GM23248 (cell line): ENCODE results near the gene CDC42EP3. TPM values are rescaled to one million over a fixed set of nuclear protein-coding genes. Genes with fewer than 3 reads are reported as not detected.

Experiments
- DNase-seq: peaks from one replicate; pipeline ENCODE4 v3.0.0-alpha.2; 2015
- H2AFZ ChIP-seq: fragments of 200-600 bp; sonication (generic); 2 replicates; pipeline ENCODE4 v1.6.1; 2016; ENCODE audit warnings: antibody characterized with exemption
- H3F3A ChIP-seq: fragments of 200-600 bp; sonication (generic); 2 replicates; pipeline ENCODE4 v1.6.1; 2016; ENCODE audit warnings: mild to moderate bottlenecking, antibody characterized with exemption, mixed run types; ENCODE audit not compliant: insufficient read depth
- H3K27ac ChIP-seq: fragments of 200-600 bp; sonication (generic); 2 replicates; pipeline ENCODE4 v1.5.1; 2016; ENCODE audit warnings: mild to moderate bottlenecking
- H3K27me3 ChIP-seq: fragments of 200-600 bp; sonication (generic); replicated peaks from 2 replicates; pipeline ENCODE4 v1.6.1; 2016; ENCODE audit warnings: mild to moderate bottlenecking; ENCODE audit not compliant: insufficient read depth
- H3K36me3 ChIP-seq: fragments of 200-600 bp; sonication (generic); 2 replicates; pipeline ENCODE4 v1.6.1; 2016; ENCODE audit warnings: low read depth, mild to moderate bottlenecking
- H3K4me1 ChIP-seq: fragments of 200-600 bp; sonication (generic); 2 replicates; pipeline ENCODE4 v1.6.1; 2016; ENCODE audit warnings: mild to moderate bottlenecking; ENCODE audit not compliant: insufficient read depth
- H3K4me2 ChIP-seq: fragments of 200-600 bp; sonication (generic); one replicate; pipeline ENCODE4 v1.6.1; 2016; ENCODE audit warnings: mild to moderate bottlenecking; ENCODE audit not compliant: unreplicated experiment
- H3K4me3 ChIP-seq: fragments of 200-600 bp; sonication (generic); 2 replicates; pipeline ENCODE4 v1.5.1; 2016; ENCODE audit warnings: mild to moderate bottlenecking
- H3K79me2 ChIP-seq: fragments of 200-600 bp; sonication (generic); 2 replicates; pipeline ENCODE4 v1.6.1; 2016; ENCODE audit warnings: mild to moderate bottlenecking; ENCODE audit not compliant: insufficient read depth
- H3K9ac ChIP-seq: fragments of 200-600 bp; sonication (generic); 2 replicates; pipeline ENCODE4 v1.6.1; 2016; ENCODE audit warnings: mild to moderate bottlenecking
- H3K9me2 ChIP-seq: fragments of 200-600 bp; sonication (generic); 2 replicates; pipeline ENCODE4 v1.6.1; 2016; ENCODE audit warnings: mixed run types, mild to moderate bottlenecking, moderate library complexity; ENCODE audit not compliant: insufficient read depth
- H3K9me3 ChIP-seq: fragments of 200-600 bp; sonication (generic); one replicate; pipeline ENCODE4 v1.6.1; 2017; ENCODE audit warnings: low read depth
- H4K20me1 ChIP-seq: fragments of 200-600 bp; sonication (generic); 2 replicates; pipeline ENCODE4 v1.6.0; 2016; ENCODE audit not compliant: insufficient read depth
- EZH2 ChIP-seq: fragments of 200-600 bp; sonication (generic); IDR thresholded peaks from 2 replicates; pipeline ENCODE4 v1.6.1; 2018; ENCODE audit warnings: antibody characterized with exemption, mild to moderate bottlenecking; ENCODE audit not compliant: insufficient read depth, poor library complexity, severe bottlenecking
- EZH2phosphoT487 ChIP-seq: fragments of 200-600 bp; sonication (generic); IDR thresholded peaks from 2 replicates; pipeline ENCODE4 v1.6.1; 2018; ENCODE audit warnings: antibody characterized with exemption, moderate library complexity, mild to moderate bottlenecking, low read depth; ENCODE audit not compliant: insufficient read depth
- WGBS, 2 experiments: methylation state at CpG; one replicate each; pipeline ENCODE4 v1.1.6; 2015 to 2017; ENCODE audit warnings: low lambda C conversion rate in 2 of 2, low coverage in 1 of 2; ENCODE audit errors: missing lambda C conversion rate in 2 of 2; 5-methylcytosine and 5-hydroxymethylcytosine counted together
- in situ Hi-C: fragments of 300-500 bp; cut with MboI; formaldehyde crosslinking; loops from 2 replicates; pipeline ENCODE4 v1.15.0; 2020
- polyA plus RNA-seq: library from polyadenylated mRNA; unstranded; fragments of >200 nt; fragmentation: Nextera tagmentation; extraction: Ambion mirVana; gene quantifications from 2 replicates; pipeline ENCODE4 v1.2.1, GENCODE V29; 2016
- total RNA-seq: library from RNA; depleted of rRNA; stranded (reverse); fragments of >200 nt; shearing (Covaris generic); gene quantifications from 2 replicates; pipeline ENCODE4 v1.2.3, GENCODE V29; 2014

Gene CDC42EP3
- total and polyA plus RNA-seq, 2 experiments from 2014 or later, result 166 to 295 TPM

DNA sequence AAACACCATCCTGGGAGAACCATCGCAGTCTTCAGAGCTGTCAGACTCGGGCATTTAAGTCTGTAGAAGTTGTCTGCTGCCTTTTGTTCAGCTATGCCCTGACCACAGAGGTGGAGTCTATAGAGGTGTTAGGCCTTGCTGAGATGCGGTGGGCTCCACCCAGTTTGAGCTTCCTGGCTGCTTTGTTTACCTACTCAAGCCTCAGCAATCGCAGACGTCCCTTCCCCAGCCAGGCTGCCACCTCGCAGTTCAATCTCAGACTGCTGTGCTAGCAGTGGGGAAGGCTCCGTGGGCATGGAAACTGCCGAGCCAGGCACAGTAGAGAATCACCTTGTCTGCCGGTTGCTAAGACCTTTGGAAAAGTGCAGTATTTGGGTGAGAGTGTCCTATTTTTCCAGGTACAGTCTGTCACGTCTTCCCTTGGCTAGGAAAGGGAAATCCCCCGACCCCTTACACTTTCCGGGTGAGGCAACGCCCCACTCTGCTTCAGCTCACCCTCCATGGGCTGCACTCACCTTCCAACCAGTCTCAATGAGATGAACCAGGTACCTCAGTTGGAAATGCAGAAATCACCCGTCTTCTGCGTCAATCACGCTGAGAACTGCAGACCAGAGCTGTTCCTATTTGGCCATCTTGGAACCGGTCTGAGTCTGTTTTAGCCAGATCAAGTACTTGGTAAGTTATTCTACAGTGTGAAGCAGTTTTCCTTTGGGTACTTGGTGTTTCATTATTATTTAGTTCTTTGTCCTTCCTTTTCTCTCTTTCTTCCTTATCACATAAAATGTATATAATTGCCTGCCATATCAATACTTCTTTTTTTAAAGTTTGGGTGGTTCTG, 71.5 kb downstream of the CDC42EP3 start:
- H3K36me3 ChIP-seq, result no peaks in the 10 kb centered on the region
- 94 to 97% methylated on average over 17 of the region's 17 CpGs for WGBS, 2 experiments

GRCh38 chr2:37593694-37594093, 77.7 kb downstream of the CDC42EP3 start:
- DNase-seq, result no peak
- TF ChIP-seq EZH2, result no peak
- TF ChIP-seq EZH2phosphoT487, result no peak
- Histone ChIP-seq H2AFZ (no peak overlapping the region), H3K9me3 (no peaks in the 10 kb centered on the region), H4K20me1 (no peaks in the 10 kb centered on the region), H3K27ac (no peak overlapping the region), H3K27me3 (no peaks in the 10 kb centered on the region), H3F3A (peaks cover 25% of the 10 kb centered on the region), H3K9ac (no peak overlapping the region), H3K4me1 (peaks cover 29% of the 10 kb centered on the region), H3K4me3 (no peak overlapping the region), H3K79me2 (no peaks in the 10 kb centered on the region), H3K4me2 (no peak overlapping the region), H3K36me3 (no peaks in the 10 kb centered on the region), H3K9me2 (no peaks in the 10 kb centered on the region)
- in situ Hi-C loops, result no loop called here
- 93 to 99% methylated on average over 3 of the region's 3 CpGs for whole genome bisulfite sequencing, 2 experiments

More for the DNA sequence above, 71.5 kb downstream of the CDC42EP3 start:
- in situ Hi-C loops, result no loop called here
- Histone ChIP-seq H3K4me1 (peaks cover 5% of the 10 kb centered on the region; the same call in 1 of the 2 replicates), H4K20me1 (no peaks in the 10 kb centered on the region), H2AFZ (no peak overlapping the region), H3F3A (no peaks in the 10 kb centered on the region), H3K79me2 (no peaks in the 10 kb centered on the region), H3K27me3 (no peaks in the 10 kb centered on the region), H3K27ac (no peak overlapping the region), H3K9me2 (no peaks in the 10 kb centered on the region), H3K9ac (no peak overlapping the region), H3K4me2 (no peak overlapping the region), H3K4me3 (no peak overlapping the region), H3K9me3 (no peaks in the 10 kb centered on the region)
- no peak for DNase-seq
- TF ChIP-seq EZH2 (no peak), EZH2phosphoT487 (no peak)

DNA sequence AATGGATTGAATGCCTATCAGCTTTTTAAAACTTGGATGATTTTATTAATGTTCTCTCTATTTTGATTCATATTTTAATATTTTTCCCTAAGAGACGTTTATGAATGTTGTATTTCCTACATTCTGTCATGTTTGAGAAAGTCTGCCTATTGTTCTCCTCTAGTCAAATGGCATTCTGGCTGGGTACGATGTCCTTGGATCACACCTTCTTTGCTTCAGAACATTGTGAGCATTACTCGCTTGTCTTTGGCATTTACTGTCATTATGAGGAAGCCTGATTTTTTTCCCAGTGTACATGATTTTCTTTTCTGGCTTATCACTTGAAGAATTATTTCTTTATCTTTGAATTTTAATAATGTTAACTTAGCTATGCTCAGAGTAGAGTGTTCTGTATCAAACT, 78.4 kb downstream of the CDC42EP3 start:
- 60 to 64% methylated on average over 3 of the region's 3 CpGs for WGBS, 2 experiments

More for the DNA sequence above, 78.4 kb downstream of the CDC42EP3 start:
- in situ Hi-C loops, result no loop called here
- no peak for DNase-seq
- Histone ChIP-seq H3K9me3 (no peaks in the 10 kb centered on the region), H4K20me1 (no peaks in the 10 kb centered on the region), H3K4me2 (no peak overlapping the region), H3K4me1 (peaks cover 36% of the 10 kb centered on the region), H3K27me3 (no peaks in the 10 kb centered on the region), H3K9me2 (no peaks in the 10 kb centered on the region), H3F3A (peaks cover 28% of the 10 kb centered on the region), H3K9ac (no peak overlapping the region), H3K36me3 (no peaks in the 10 kb centered on the region), H3K27ac (no peak overlapping the region), H3K4me3 (no peak overlapping the region), H3K79me2 (no peaks in the 10 kb centered on the region), H2AFZ (no peak overlapping the region)
- TF ChIP-seq EZH2, result no peak
